Measurements from ENCODE around the gene APBA3.

DNA sequence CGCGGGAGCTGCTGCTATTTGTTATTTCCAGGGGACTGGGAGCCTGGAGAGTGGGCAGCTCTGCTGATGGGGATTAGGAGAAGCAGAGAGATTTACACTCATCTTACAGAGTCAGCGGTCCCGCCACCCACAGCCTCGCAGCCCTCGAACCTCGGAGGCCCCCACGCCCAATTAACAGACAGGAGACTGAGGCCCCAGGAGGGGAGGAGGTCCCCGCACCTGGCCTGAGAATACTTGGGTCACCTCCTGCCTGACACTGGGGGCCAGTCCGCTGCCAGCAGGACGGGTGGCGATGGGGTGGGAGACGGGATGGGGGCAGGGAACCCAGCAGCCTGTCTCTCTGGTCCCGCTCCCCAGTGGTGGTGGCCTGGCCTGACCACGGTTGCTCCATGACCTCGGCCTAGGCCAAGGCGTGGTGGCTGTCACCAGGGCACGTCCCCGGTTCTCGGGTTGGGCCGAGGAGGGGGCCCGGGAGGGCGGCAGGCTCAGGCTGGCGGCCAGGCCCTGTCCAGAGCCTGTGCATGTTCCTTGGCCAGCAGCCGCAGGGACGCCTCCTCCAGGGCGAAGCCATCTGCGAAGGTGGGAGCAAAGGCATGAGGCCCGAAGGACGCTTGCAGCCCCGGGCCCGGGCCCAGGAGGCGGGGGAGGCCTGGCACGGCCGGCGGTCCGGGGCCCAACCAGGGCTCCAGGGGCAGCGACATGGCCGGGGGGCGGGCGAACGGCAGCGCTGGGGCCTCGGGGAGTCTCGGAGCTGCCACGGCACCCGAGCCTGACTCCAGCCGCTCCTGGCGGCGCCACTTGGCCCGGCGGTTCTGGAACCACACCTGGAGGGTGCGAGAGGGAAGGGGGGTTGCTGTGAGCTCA is 8.9 kb upstream of the APBA3 start:
- TF ChIP-seq POLR2A (IDR thresholded peaks at IDR 0.05; ENCODE audit: low read length) (no peak), MAFK (IDR thresholded peaks at IDR 0.05; ENCODE audit: partially characterized antibody) (no peak), JUN (IDR thresholded peaks at IDR 0.05) (no peak), FOSB (CRISPR knock-in tag; IDR thresholded peaks at IDR 0.05) (no peak)
- TF ChIP-seq, protein P1, sequence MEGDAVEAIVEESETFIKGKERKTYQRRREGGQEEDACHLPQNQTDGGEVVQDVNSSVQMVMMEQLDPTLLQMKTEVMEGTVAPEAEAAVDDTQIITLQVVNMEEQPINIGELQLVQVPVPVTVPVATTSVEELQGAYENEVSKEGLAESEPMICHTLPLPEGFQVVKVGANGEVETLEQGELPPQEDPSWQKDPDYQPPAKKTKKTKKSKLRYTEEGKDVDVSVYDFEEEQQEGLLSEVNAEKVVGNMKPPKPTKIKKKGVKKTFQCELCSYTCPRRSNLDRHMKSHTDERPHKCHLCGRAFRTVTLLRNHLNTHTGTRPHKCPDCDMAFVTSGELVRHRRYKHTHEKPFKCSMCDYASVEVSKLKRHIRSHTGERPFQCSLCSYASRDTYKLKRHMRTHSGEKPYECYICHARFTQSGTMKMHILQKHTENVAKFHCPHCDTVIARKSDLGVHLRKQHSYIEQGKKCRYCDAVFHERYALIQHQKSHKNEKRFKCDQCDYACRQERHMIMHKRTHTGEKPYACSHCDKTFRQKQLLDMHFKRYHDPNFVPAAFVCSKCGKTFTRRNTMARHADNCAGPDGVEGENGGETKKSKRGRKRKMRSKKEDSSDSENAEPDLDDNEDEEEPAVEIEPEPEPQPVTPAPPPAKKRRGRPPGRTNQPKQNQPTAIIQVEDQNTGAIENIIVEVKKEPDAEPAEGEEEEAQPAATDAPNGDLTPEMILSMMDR (IDR thresholded peaks at IDR 0.05): no peak
- TF ChIP-seq, protein P2, sequence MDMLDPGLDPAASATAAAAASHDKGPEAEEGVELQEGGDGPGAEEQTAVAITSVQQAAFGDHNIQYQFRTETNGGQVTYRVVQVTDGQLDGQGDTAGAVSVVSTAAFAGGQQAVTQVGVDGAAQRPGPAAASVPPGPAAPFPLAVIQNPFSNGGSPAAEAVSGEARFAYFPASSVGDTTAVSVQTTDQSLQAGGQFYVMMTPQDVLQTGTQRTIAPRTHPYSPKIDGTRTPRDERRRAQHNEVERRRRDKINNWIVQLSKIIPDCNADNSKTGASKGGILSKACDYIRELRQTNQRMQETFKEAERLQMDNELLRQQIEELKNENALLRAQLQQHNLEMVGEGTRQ (IDR thresholded peaks at IDR 0.05): no peak
- TF ChIP-seq, protein P3, sequence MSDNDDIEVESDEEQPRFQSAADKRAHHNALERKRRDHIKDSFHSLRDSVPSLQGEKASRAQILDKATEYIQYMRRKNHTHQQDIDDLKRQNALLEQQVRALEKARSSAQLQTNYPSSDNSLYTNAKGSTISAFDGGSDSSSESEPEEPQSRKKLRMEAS (IDR thresholded peaks at IDR 0.05): no peak

All from A549 (cell line).